Parathyroid adenoma (tissue), 2 donors: ENCODE results near the gene CTCF.

Experiments used
- H2AFZ ChIP-seq: fragments of 300-600 bp; sonication (generic); one replicate; pipeline ENCODE4 v1.7.0; 2017; ENCODE audit warnings: antibody characterized with exemption, mild to moderate bottlenecking
- H3K27ac ChIP-seq: fragments of 300-600 bp; sonication (generic); one replicate; pipeline ENCODE4 v1.7.0; 2017
- H3K27me3 ChIP-seq: fragments of 300-600 bp; sonication (generic); one replicate; pipeline ENCODE4 v1.7.0; 2017; ENCODE audit warnings: low read length; ENCODE audit not compliant: control insufficient read depth, insufficient read depth
- H3K36me3 ChIP-seq: fragments of 300-600 bp; sonication (generic); one replicate; pipeline ENCODE4 v1.7.0; 2017; ENCODE audit warnings: low read length; ENCODE audit not compliant: control insufficient read depth, insufficient read depth
- H3K4me1 ChIP-seq: fragments of 300-600 bp; sonication (generic); one replicate; pipeline ENCODE4 v1.7.0; 2017; ENCODE audit warnings: control low read depth
- H3K4me2 ChIP-seq: fragments of 300-600 bp; sonication (generic); one replicate; pipeline ENCODE4 v1.7.0; 2017; ENCODE audit warnings: low read length
- H3K4me3 ChIP-seq: fragments of 300-600 bp; sonication (generic); one replicate; pipeline ENCODE4 v1.7.0; 2017; ENCODE audit warnings: low read depth, low read length
- H3K79me2 ChIP-seq: fragments of 300-600 bp; sonication (generic); one replicate; pipeline ENCODE4 v1.7.0; 2017; ENCODE audit warnings: control low read depth
- H3K9ac ChIP-seq: fragments of 300-600 bp; sonication (generic); one replicate; pipeline ENCODE4 v1.7.0; 2017; ENCODE audit warnings: mild to moderate bottlenecking
- H3K9me3 ChIP-seq: fragments of 300-600 bp; sonication (generic); one replicate; pipeline ENCODE4 v1.7.0; 2017; ENCODE audit warnings: low read length; ENCODE audit not compliant: control insufficient read depth
- TF ChIP-seq, protein P1 (sequence below): fragments of 300-600 bp; sonication (generic); IDR thresholded peaks from one replicate; pipeline ENCODE4 v1.7.0; 2017; ENCODE audit warnings: antibody characterized with exemption, mild to moderate bottlenecking
- donor health status: primary hyperparathyroidism.

The CTCF gene

DNA sequence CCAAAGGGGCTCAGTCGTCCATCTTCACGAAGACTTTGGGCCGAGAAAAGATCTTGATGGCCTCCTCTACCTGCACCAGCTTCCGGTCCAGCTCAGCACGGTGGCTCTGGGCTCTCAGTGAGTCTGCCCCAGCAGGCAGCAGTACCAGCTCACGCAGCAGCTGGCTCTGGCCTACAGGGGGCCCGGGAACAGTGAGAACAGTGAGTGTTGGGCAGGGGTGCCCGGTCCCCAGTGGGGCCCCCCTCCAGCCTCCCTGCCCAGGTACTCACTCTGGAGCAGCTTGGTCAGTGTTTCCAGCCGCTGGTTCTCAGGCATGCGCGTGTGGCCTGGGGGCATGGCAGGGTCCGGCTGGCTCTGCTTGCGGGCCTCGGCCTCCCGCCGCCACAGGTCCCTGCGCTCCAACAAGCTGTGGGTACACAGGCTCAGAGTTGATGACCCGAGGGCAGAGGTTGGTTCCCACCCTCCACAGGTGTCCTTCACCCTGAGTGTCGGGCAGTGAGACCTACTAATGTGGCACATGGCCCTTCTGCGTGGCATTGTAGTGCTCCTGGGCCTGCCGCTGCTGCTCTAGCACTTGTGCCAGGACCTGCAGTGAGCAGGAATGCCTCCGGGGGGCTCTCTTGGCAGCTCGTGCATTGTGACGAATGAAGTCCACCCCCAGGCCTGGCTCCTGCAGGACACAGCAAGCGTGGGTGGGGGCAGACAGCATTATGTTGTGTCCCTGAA, 101.0 kb downstream of the CTCF start:
- no peaks in the 10 kb centered on the region for H3K9me3 ChIP-seq
- no peak overlapping the region for H2AFZ ChIP-seq
- TF ChIP-seq, protein P1, sequence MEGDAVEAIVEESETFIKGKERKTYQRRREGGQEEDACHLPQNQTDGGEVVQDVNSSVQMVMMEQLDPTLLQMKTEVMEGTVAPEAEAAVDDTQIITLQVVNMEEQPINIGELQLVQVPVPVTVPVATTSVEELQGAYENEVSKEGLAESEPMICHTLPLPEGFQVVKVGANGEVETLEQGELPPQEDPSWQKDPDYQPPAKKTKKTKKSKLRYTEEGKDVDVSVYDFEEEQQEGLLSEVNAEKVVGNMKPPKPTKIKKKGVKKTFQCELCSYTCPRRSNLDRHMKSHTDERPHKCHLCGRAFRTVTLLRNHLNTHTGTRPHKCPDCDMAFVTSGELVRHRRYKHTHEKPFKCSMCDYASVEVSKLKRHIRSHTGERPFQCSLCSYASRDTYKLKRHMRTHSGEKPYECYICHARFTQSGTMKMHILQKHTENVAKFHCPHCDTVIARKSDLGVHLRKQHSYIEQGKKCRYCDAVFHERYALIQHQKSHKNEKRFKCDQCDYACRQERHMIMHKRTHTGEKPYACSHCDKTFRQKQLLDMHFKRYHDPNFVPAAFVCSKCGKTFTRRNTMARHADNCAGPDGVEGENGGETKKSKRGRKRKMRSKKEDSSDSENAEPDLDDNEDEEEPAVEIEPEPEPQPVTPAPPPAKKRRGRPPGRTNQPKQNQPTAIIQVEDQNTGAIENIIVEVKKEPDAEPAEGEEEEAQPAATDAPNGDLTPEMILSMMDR = no peak
- no peaks in the 10 kb centered on the region for H3K36me3 ChIP-seq
- H3K4me3 ChIP-seq = no peak overlapping the region
- H3K27me3 ChIP-seq = no peaks in the 10 kb centered on the region
- no peak overlapping the region for H3K9ac ChIP-seq
- H3K4me2 ChIP-seq = no peak overlapping the region
- no peak overlapping the region for H3K27ac ChIP-seq
- H3K79me2 ChIP-seq = no peaks in the 10 kb centered on the region
- peaks cover 22% of the 10 kb centered on the region for H3K4me1 ChIP-seq

DNA sequence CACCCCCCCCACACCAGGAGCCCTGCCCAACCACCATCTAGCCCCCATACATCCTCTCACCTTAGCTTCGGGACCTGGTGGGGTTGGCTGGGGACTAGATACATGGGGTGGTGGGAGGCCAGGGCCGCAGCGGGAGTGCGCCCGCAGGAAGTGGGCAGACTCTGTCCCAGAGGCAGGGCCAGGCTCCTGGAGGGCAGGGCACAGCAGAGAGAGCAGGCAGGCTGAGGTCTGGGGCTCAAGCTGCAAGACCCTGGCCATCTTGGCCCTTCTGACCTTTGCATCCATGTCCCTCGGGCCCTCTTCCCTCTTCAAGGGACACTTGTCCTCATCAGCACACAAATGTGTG, 101.5 kb downstream of the CTCF start:
- Histone ChIP-seq H3K9me3 (no peaks in the 10 kb centered on the region), H3K4me1 (peaks cover 22% of the 10 kb centered on the region), H3K4me2 (no peak overlapping the region), H3K27me3 (no peaks in the 10 kb centered on the region), H3K4me3 (no peak overlapping the region), H3K9ac (no peak overlapping the region), H3K36me3 (no peaks in the 10 kb centered on the region), H3K79me2 (no peaks in the 10 kb centered on the region), H2AFZ (no peak overlapping the region), H3K27ac (no peak overlapping the region)
- TF ChIP-seq, protein P1 = no peak

DNA sequence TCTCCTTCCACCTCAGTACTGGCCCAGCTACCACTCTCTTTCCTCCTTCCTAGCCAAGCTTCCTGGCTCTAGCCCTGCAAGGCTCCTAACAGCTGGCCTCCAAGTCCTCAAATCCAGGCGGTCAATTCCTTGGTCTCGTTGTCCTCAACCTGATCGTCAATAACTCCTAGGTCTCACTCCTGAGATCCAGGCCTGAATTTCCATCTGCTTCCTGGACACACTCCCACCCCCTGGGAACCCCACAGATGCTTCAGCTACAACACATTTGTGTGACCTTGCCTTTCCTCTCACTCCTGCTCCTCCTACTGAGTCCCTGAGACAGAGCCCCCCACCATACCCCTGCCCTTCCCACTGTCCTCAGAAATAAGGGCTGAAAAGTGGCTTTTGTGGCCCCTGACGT, 101.9 kb downstream of the CTCF start:
- H3K27ac ChIP-seq = no peak overlapping the region
- no peaks in the 10 kb centered on the region for H3K27me3 ChIP-seq
- TF ChIP-seq, protein P1 = no peak
- H2AFZ ChIP-seq = no peak overlapping the region
- no peak overlapping the region for H3K9ac ChIP-seq
- H3K4me1 ChIP-seq = peaks cover 22% of the 10 kb centered on the region
- H3K4me3 ChIP-seq = no peak overlapping the region
- H3K4me2 ChIP-seq = no peak overlapping the region
- H3K36me3 ChIP-seq = no peaks in the 10 kb centered on the region
- H3K79me2 ChIP-seq = no peaks in the 10 kb centered on the region
- H3K9me3 ChIP-seq = no peaks in the 10 kb centered on the region

DNA sequence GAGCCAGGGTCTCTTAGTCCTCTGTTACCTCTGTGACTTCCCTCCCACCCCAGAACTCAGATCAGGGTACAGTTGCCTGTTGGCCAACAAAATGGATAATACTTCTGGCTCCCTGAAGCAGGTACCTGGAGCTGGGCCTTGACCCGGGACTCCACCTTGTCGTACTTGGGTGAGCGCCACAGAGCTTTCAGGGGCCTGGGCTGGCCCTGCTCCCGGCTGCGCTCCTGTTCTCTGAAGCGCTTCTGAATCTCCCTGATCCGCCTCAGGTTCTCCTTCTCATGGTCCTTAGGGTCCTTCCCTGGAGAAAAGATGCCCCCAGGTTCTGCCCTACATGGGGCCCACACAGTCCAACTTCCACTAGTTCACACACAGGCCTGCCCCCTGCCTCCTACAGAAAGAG, 102.5 kb downstream of the CTCF start:
- H3K79me2 ChIP-seq = no peaks in the 10 kb centered on the region
- H3K36me3 ChIP-seq = no peaks in the 10 kb centered on the region
- no peak overlapping the region for H2AFZ ChIP-seq
- no peak overlapping the region for H3K4me3 ChIP-seq
- no peaks in the 10 kb centered on the region for H3K9me3 ChIP-seq
- no peak overlapping the region for H3K27ac ChIP-seq
- TF ChIP-seq, protein P1 = no peak
- peaks cover 22% of the 10 kb centered on the region for H3K4me1 ChIP-seq
- H3K4me2 ChIP-seq = no peak overlapping the region
- H3K27me3 ChIP-seq = no peaks in the 10 kb centered on the region
- H3K9ac ChIP-seq = no peak overlapping the region

DNA sequence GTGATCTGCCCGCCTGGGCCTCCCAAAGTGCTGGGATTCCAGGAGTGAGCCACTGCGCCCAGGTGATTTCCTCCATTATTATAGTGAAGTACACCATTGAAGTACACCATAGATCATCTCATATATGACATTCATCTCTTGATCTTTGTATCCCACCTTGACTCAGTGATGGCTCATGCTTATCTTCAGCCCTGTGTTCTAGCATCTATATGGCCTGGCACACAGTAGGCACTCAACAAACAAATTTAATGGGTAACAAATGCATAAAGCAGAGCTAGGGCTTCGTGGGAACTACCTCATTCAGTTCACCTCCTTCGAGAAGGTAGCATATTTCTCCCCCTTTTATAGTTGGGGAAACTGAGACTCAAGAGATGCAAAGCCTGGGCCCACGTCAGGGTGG, 103.3 kb downstream of the CTCF start:
- no peak overlapping the region for H3K9ac ChIP-seq
- H3K27ac ChIP-seq = peak overlapping the region; percentile 9
- no peaks in the 10 kb centered on the region for H3K9me3 ChIP-seq
- H2AFZ ChIP-seq = no peak overlapping the region
- H3K4me1 ChIP-seq = peaks cover 22% of the 10 kb centered on the region
- H3K4me3 ChIP-seq = peak overlapping the region; percentile 84
- TF ChIP-seq, protein P1 = no peak
- no peaks in the 10 kb centered on the region for H3K36me3 ChIP-seq
- no peaks in the 10 kb centered on the region for H3K79me2 ChIP-seq
- no peaks in the 10 kb centered on the region for H3K27me3 ChIP-seq
- H3K4me2 ChIP-seq = peak overlapping the region; percentile 92
